GM18517 (cell line): Measurements from ENCODE around the gene CNIH3.

Experiments
- ATAC-seq: cut with Tn5 transposase; IDR thresholded peaks from one replicate; pipeline ENCODE4 v1.9.1; 2021; ENCODE audit warnings: mild to moderate bottlenecking, moderate library complexity; ENCODE audit not compliant: unreplicated experiment

Gene CNIH3

DNA sequence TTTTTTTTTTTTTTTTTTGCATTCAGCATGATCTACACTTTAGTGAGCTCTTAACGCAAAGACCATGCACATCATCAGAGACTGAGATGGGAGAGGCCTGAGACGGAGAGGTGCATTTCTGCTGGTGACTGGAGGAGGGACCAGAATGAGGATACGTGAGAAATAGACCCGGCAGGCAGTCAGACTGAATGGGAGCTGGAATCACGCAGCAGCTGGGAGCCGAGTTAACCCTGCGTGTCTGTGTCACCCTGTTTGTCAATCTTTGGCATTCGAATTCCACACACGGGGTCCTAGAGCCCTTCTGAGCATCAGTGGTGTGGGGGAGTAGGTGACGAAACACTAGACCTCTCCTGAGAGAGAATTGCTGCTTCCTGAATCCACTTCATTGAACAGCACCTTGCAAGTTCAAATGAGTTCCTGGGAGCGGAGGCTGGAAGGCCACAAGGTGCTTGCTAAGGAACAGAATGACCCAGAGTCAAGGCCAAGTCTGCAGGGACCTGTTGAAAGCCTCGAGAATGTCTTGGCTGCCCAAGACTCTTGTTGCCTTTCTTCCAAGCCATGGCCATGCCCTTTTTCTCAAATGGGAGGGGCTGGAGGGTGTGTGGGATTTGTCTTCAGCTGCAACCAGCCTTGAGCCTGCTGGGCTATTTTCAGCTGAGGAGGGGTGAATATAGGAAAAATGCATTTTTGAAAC lies 123.3 kb downstream of the CNIH3 start:
- no peak for ATAC-seq

- peak; percentile 90 for ATAC-seq
Observed at GRCh38 chr1:224739997-224740684, 124.0 kb downstream of the CNIH3 start.

DNA sequence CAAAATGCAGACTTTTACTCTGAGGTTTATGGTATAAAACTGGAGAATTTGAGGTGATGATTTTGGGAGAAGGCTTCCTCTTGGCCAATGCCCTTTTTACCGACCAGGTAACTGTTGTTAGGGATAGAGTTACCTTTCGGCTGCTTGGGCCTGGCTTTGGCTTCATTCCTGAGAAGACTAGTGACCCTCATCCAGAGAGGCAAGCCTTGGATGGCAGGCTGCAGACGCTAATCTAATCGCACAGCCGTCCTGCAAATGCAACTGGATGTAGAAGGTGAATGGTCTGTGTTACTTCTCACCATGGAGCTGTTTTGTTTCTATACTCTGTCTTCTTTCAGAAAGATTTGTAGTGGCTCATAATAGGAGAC lies 124.6 kb downstream of the CNIH3 start:
- ATAC-seq, result no peak

DNA sequence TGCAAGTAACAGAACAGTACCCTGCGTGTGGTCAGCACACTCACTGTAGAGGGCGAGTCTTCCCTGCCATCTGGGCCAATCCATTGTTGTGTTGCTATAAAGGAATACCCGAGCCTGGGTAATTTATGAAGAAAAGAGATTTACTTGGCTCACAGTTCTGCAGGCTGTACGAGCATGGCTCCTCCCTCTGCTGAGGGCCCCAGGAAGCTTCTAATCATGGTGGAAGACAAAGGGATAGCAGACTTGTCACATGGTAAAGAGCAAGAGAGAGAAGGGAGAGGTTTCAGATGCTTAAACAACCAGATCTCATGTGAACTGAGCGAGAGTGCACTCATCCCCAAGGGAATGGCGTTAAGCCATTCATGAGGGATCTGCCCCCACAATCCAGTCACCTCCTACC lies 126.2 kb downstream of the CNIH3 start:
- no peak for ATAC-seq

- no peak for ATAC-seq
Observed at GRCh38 chr1:224743608-224744164, 127.6 kb downstream of the CNIH3 start.

DNA sequence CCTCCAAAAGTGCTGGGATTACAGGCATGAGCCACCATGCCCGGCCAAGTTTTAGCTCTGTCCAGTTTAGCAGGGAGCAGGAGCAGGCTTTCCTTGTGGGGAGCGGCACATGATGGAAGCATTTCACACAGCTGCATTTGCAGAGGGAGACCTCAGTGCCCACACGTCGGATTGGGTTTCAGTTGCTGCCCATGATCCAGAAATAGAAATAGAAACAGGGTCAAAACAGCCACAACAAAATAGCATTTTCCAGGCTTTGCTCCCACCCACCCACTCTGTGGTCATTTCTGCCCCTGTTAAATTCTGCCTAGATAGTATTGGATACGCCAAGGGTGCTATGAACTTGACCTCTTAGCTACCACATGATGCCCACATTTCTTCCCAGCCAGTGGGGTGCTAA lies 128.4 kb downstream of the CNIH3 start:
- no peak for ATAC-seq

- ATAC-seq, result no peak
Observed at GRCh38 chr1:224745394-224745793, 129.3 kb downstream of the CNIH3 start.

DNA sequence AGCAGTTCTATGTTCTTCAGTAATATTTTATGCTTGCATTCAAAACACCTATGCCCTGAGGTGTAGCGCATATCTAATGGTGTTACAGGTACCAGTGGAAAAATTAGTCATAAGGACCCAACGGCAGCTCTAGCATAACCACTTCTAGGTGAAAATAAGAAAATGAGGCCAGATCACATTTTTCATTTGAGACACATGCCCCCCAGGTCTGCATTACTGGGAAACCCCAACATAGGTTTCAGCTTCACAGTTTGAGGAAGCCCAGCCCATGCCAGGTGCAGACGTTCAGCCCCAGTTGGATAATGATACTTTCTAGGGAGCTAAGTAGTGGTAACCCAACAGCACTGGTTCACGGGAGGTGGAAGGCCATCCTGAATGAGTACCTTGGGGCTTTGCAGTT lies 129.8 kb downstream of the CNIH3 start:
- ATAC-seq, result no peak

DNA sequence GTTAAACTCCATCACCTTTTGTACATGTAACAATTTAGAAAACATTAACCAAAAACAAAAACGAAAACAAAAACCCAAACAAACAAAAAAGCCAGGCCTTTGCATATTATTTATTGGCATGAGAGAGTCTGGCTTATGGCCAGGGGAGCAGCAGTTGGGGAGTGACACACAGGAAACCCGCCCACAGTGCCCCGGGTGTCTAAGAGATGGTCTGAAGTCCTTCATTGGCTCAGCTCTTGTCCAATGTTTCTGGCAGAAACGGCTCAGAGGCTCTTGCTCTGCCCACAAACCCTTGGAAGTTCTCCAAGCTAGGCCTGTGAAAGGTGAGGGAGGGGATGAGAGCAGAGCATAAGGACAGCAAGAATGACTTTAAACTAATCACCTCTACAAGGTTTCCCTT lies 131.5 kb downstream of the CNIH3 start:
- no peak for ATAC-seq

DNA sequence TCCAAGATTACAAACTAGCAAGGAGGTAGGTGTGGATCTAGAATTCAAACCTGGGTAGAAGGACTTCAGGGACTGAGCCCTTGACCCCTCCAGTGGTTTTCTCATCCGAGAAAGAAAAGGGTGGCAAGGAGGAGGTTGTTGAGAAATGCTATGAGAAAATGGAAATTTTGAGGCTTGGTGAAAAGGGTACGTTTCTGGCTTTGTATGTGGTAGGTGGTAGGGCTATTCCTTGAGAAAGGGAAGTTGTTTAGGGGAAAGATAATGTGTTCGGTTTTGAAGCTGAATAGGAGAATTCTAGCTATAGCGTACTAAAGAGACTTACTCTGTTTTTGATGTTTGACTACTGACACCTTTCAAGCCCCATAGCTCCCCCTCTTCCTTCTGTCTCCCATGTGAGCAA lies 133.8 kb downstream of the CNIH3 start:
- ATAC-seq, result no peak

DNA sequence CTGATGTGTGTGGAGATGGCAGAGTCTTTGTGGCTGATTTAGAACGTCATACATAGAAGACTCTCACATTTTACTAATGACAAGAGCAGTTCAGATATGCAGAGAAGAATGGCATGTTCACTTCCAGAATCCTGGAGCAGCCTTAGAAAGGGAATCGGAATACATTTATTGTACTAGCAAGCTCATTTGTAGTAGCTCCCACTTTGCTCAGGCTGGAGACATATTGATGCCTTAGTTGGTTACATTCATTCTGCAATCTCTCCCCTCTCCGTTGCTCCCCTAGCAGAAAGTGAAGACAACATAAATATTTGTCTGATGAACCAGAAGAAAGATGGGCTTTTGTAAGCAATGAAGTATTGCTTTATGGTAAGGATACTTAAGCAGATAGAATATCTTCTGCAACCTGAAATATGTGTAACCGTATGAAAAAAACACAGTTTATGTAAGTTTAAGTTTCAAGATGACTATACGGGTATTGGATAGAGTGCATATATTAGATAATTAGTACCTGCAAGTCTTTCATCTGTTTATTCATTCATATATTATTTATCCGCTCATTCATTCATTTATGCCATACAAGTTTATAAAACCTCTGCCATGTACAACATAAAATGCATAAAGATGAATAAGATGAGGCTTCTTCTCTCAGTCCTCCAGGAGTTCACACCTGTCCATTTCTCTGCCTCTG lies 135.7 kb downstream of the CNIH3 start:
- no peak for ATAC-seq

DNA sequence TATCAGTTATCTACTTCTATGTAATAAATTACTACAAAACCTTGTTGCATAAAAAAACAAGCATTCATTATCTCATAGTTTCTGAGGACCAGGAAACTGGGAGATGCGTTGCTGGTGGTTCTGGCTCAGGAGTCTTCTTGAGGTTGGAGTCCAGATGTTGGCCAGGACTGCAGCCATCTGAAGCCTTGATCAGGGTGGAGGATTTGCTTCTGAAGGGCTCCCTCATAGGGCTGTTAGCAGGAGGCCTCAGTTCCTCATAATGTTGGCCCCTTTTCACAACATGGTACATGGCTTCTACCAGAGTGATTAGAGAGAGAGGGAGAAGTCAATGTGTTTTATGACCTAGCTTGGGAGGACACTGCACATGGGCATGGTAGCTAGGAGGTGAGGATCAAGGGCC lies 137.4 kb downstream of the CNIH3 start:
- ATAC-seq, result no peak

DNA sequence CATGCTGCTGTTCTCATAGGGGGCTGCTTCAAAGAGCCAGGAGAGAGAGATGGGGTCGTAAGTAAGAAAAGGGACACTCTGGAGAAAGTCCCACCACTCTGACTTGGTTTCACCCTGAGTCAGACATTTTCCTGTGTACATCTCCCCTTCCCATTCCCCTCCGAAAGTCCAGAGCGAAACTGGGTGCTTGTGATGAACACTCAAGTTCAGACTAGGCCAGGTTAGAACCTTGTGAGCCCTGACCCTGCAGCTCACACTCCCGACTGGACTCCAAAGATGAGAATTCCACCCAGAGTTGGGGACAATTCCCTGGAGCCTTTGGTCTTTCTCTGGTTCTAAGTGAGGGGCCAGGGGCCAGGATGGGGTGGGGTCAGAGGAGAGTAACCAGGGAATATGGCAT lies 139.5 kb downstream of the CNIH3 start:
- no peak for ATAC-seq

- ATAC-seq, result no peak
Observed at GRCh38 chr1:224757508-224757907, 141.4 kb downstream of the CNIH3 start.

- no peak for ATAC-seq
Observed at GRCh38 chr1:224759135-224759534, 143.0 kb downstream of the CNIH3 start.

DNA sequence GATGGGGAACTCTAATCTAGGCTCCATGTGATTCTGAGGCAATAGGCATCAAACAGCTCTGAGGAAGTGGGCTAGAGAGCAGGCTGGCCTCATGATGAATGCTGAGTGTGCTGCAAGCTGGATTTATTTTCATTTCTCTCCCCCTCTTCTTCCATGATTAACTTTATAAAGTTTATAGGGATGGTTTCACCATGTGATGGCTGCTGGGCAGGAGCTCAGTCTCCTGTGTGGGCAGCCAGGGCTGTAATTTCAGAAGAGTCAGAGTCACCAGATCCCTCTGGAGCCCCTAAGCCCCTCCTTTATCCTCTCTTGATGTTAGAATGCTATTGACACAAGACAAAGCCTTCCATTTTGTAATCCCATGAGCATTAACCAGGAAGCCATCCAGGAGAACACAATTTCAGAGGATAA lies 143.6 kb downstream of the CNIH3 start:
- ATAC-seq, result no peak

GRCh38 chr1:224760163-224760562 lies 144.0 kb downstream of the CNIH3 start:
- ATAC-seq, result no peak

DNA sequence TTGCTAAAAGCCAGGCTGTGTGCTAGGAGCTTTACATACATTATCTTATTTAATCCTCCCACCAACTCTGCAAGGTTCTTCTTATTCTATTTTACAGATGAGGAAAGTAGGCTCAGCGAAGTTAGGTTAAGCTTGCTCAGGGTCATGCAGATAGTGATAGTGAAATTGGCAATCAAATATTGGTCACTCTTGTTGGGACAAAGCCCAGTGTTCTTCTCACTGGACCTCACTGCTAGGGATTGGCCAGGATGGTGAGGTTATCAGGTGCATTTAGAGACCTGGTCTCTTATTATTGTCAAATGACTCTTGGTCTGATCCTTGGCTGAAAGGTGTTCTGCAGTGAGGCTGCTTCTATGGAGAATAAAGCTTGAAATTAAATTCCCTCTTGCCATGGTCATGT lies 145.1 kb downstream of the CNIH3 start:
- no peak for ATAC-seq

GRCh38 chr1:224762046-224762445 lies 145.9 kb downstream of the CNIH3 start:
- no peak for ATAC-seq

GRCh38 chr1:224762701-224763100 lies 146.6 kb downstream of the CNIH3 start:
- ATAC-seq, result no peak

DNA sequence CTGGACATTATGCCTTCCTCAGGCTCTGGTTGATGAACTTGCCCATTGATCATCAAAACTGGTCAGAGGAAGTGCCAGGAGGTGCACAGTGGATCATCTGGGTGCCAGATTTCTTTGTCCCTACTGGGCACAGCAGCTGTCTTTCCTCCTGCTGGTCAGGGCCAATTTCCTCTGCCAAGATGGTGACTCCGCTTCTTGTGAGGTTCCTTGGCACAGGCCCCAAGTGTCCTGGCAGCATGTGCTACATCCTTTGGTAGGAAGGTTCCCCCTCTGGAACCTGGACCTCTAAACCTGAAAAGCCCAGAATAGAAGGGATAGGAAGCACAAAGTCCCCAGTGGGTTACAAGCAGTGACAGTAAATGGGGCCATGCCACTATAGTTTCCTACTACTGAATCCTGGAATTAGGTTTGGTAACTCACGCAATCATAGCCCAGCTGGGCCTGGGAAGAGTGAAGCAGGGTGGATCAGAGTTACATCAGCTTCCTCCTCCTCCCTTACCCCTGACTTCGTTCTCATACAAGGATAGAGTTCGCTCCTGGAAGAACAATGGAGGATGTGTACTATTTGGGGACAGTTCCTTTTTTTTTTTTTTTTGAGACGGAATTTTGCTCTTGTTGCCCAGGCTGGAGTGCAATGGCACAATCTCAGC lies 147.1 kb downstream of the CNIH3 start:
- no peak for ATAC-seq
